Tibial nerve (tissue), 4 donors: ENCODE results near the gene OR5M10.
"Not testable (repeated sequence)": the region's sequence is repeated elsewhere in the genome, so short reads cannot be mapped to it uniquely, and the experiment has no call there.

ENCODE experiments used
- CTCF ChIP-seq, 5 experiments: fragments of 200-600 bp in 3 of 5; fragments of 450-650 bp in 2 of 5; sonication (generic) in 3 of 5; IDR thresholded peaks; one replicate each; pipeline ENCODE4 v1.5.1; 2016 to 2019; ENCODE audit warnings: antibody characterized with exemption in 5 of 5, mild to moderate bottlenecking in 3 of 5, moderate library complexity in 2 of 5
- EP300 ChIP-seq, 2 donors: sonication (generic); formaldehyde crosslinking; IDR thresholded peaks; one replicate each; pipeline ENCODE4 v1.6.1; 2017; ENCODE audit warnings: antibody characterized with exemption in 2 of 2, mild to moderate bottlenecking in 1 of 2
- POLR2A ChIP-seq, 2 donors: fragments of 450-650 bp; IDR thresholded peaks; one replicate each; pipeline ENCODE4 v1.6.1; 2017; ENCODE audit warnings: antibody characterized with exemption in 2 of 2, mild to moderate bottlenecking in 2 of 2, moderate library complexity in 2 of 2

GRCh38 chr11:56554691-56555090 is 22.8 kb downstream of the OR5M10 start:
- not testable (repeated sequence) for TF ChIP-seq CTCF, POLR2A, EP300 (IDR thresholded peaks at IDR 0.05)
